NT2/D1 (cell line): Measurements from ENCODE around the gene PGR.

ENCODE experiments used
- DNase-seq: peaks from one replicate; pipeline ENCODE4 v3.0.0-alpha.2; 2011; ENCODE audit warnings: low read depth, low spot score
- H3K27me3 ChIP-seq: 2 replicates; pipeline ENCODE4 v1.6.0; 2011; ENCODE audit warnings: mild to moderate bottlenecking; ENCODE audit not compliant: insufficient read length, insufficient read depth
- H3K36me3 ChIP-seq: 2 replicates; pipeline ENCODE4 v1.6.1; 2011; ENCODE audit warnings: mild to moderate bottlenecking, low read length, mixed read lengths; ENCODE audit not compliant: insufficient read depth, insufficient read length
- H3K4me1 ChIP-seq: 2 replicates; pipeline ENCODE4 v1.5.1; 2011; ENCODE audit not compliant: insufficient read depth, insufficient read length
- H3K4me3 ChIP-seq: 2 replicates; pipeline ENCODE4 v1.5.1; 2011; ENCODE audit warnings: low read depth; ENCODE audit not compliant: insufficient read length
- H3K9ac ChIP-seq: 2 replicates; pipeline ENCODE4 v1.6.0; 2011; ENCODE audit warnings: low read depth; ENCODE audit not compliant: insufficient read length
- H3K9me3 ChIP-seq: 2 replicates; pipeline ENCODE4 v1.5.1; 2011; ENCODE audit warnings: mild to moderate bottlenecking, low read length; ENCODE audit not compliant: insufficient read depth
- SUZ12 ChIP-seq: IDR thresholded peaks from 2 replicates; pipeline ENCODE4 v1.6.1; 2011; ENCODE audit not compliant: insufficient read length, insufficient read depth; ENCODE audit errors: extremely low read depth
- YY1 ChIP-seq: IDR thresholded peaks from 2 replicates; pipeline ENCODE4 v1.6.1; 2011; ENCODE audit not compliant: insufficient read length, insufficient read depth
- ZNF274 ChIP-seq: IDR thresholded peaks from 2 replicates; pipeline ENCODE4 v1.6.1; 2011; ENCODE audit warnings: mild to moderate bottlenecking, low read depth, low read length

PGR gene

GRCh38 chr11:101128571-101129202, 926 bp downstream of the PGR start:
- Histone ChIP-seq H3K9ac (peak overlapping the region; percentile 61), H3K4me1 (no peaks in the 10 kb centered on the region), H3K4me3 (peak overlapping the region; percentile 59), H3K27me3 (peaks cover 51% of the 10 kb centered on the region), H3K9me3 (no peaks in the 10 kb centered on the region), H3K36me3 (no peaks in the 10 kb centered on the region)
- TF ChIP-seq SUZ12 = no peak
- TF ChIP-seq ZNF274 = no peak
- no peak for TF ChIP-seq YY1
- DNase-seq = no peak

GRCh38 chr11:101127699-101128570, 1.7 kb downstream of the PGR start:
- Histone ChIP-seq H3K27me3 (peaks cover 51% of the 10 kb centered on the region), H3K4me3 (peak overlapping the region; percentile 59), H3K9ac (peak overlapping the region; percentile 68), H3K36me3 (no peaks in the 10 kb centered on the region), H3K4me1 (no peaks in the 10 kb centered on the region), H3K9me3 (no peaks in the 10 kb centered on the region)
- DNase-seq = peak; percentile 11
- TF ChIP-seq ZNF274 (no peak), YY1 (no peak)

GRCh38 chr11:101127197-101127698, 2.4 kb downstream of the PGR start:
- peak overlapping the region; percentile 68 for H3K9ac ChIP-seq
- peak overlapping the region; percentile 59 for H3K4me3 ChIP-seq
- TF ChIP-seq YY1 = no peak
- TF ChIP-seq SUZ12 = no peak
- TF ChIP-seq ZNF274 = no peak
- peaks cover 51% of the 10 kb centered on the region for H3K27me3 ChIP-seq
- DNase-seq = peak; percentile 16
- H3K9me3 ChIP-seq = no peaks in the 10 kb centered on the region
- H3K36me3 ChIP-seq = no peaks in the 10 kb centered on the region
- H3K4me1 ChIP-seq = no peaks in the 10 kb centered on the region

GRCh38 chr11:101126551-101127196, 2.9 kb downstream of the PGR start:
- Histone ChIP-seq H3K4me1 (no peaks in the 10 kb centered on the region), H3K9me3 (no peaks in the 10 kb centered on the region), H3K36me3 (no peaks in the 10 kb centered on the region), H3K27me3 (peaks cover 51% of the 10 kb centered on the region), H3K9ac (peak overlapping the region; percentile 68), H3K4me3 (peak overlapping the region; percentile 59)
- TF ChIP-seq YY1 (no peak), SUZ12 (no peak), ZNF274 (no peak)
- DNase-seq = peak; percentile 15

- Histone ChIP-seq H3K27me3 (no peaks in the 10 kb centered on the region), H3K4me3 (no peak overlapping the region), H3K9me3 (no peaks in the 10 kb centered on the region), H3K9ac (no peak overlapping the region), H3K4me1 (no peaks in the 10 kb centered on the region), H3K36me3 (no peaks in the 10 kb centered on the region)
- DNase-seq = no peak
- TF ChIP-seq SUZ12 (no peak), YY1 (no peak), ZNF274 (no peak)
Observed at GRCh38 chr11:101115671-101116160, 13.9 kb downstream of the PGR start.

- H3K9ac ChIP-seq = no peak overlapping the region
- DNase-seq = no peak
- no peaks in the 10 kb centered on the region for H3K4me1 ChIP-seq
- TF ChIP-seq YY1 = no peak
- no peak for TF ChIP-seq ZNF274
- no peak for TF ChIP-seq SUZ12
- H3K4me3 ChIP-seq = no peak overlapping the region
- H3K9me3 ChIP-seq = no peaks in the 10 kb centered on the region
- no peaks in the 10 kb centered on the region for H3K27me3 ChIP-seq
- H3K36me3 ChIP-seq = no peaks in the 10 kb centered on the region
Observed at GRCh38 chr11:101113540-101113939, 16.1 kb downstream of the PGR start.
